Neuronal stem cell (in vitro differentiated cells): ENCODE results near the gene SAMD14.
A peak's percentile ranks its signal among the peaks of the same experiment; 100 is the strongest.

Experiments used
- DNase-seq: peaks from one replicate; pipeline ENCODE4 v3.0.0-alpha.2; 2013; ENCODE audit warnings: low spot score
- H2AFZ ChIP-seq: one replicate; pipeline ENCODE4 v1.6.1; 2013; ENCODE audit warnings: mild to moderate bottlenecking, low read length, inconsistent platforms
- H2AK5ac ChIP-seq: 2 replicates; pipeline ENCODE4 v1.6.1; 2013; ENCODE audit warnings: low read depth, mild to moderate bottlenecking, inconsistent platforms, low read length, moderate library complexity, mixed read lengths
- H2BK120ac ChIP-seq: 2 replicates; pipeline ENCODE4 v1.6.1; 2013; ENCODE audit warnings: low read depth, mild to moderate bottlenecking, inconsistent platforms, low read length, moderate library complexity, mixed read lengths
- H2BK12ac ChIP-seq: one replicate; pipeline ENCODE4 v1.6.1; 2013; ENCODE audit warnings: low read length, inconsistent platforms
- H2BK15ac ChIP-seq: 2 replicates; pipeline ENCODE4 v1.6.1; 2013; ENCODE audit warnings: mild to moderate bottlenecking, low read length, inconsistent platforms, mixed read lengths
- H2BK5ac ChIP-seq: one replicate; pipeline ENCODE4 v1.6.1; 2013; ENCODE audit warnings: inconsistent platforms, mild to moderate bottlenecking, low read length, moderate library complexity
- H3K14ac ChIP-seq: one replicate; pipeline ENCODE4 v1.6.1; 2013; ENCODE audit warnings: low read length, inconsistent platforms
- H3K18ac ChIP-seq: 2 replicates; pipeline ENCODE4 v1.6.1; 2013; ENCODE audit warnings: low read length, inconsistent platforms
- H3K23ac ChIP-seq: 2 replicates; pipeline ENCODE4 v1.6.1; 2013; ENCODE audit warnings: low read depth, mild to moderate bottlenecking, mixed read lengths, low read length, inconsistent platforms; ENCODE audit not compliant: poor library complexity
- H3K27ac ChIP-seq: replicated peaks from 3 replicates; pipeline ENCODE4 v1.5.1; 2013; ENCODE audit warnings: low read length, inconsistent platforms
- H3K27me3 ChIP-seq, 3 experiments: 2 replicates each; pipeline ENCODE4 v1.6.1; 2013; ENCODE audit warnings: low read length in 3 of 3, mild to moderate bottlenecking in 2 of 3, inconsistent platforms in 1 of 3, low read depth in 1 of 3, mixed read lengths in 1 of 3, moderate library complexity in 1 of 3; ENCODE audit not compliant: control insufficient read depth in 3 of 3, insufficient read depth in 3 of 3
- H3K36me3 ChIP-seq, 2 donors: replicated peaks in 1 of 2; 2 replicates each; pipeline ENCODE4 v1.6.1; 2013; ENCODE audit warnings: low read length in 2 of 2; ENCODE audit not compliant: control insufficient read depth in 2 of 2, insufficient read depth in 2 of 2
- H3K4ac ChIP-seq: 2 replicates; pipeline ENCODE4 v1.6.1; 2013; ENCODE audit warnings: inconsistent platforms, mild to moderate bottlenecking, low read length, moderate library complexity
- H3K4me1 ChIP-seq, 2 donors: 1 replicate in 1 of 2; 2 replicates in 1 of 2; pipeline ENCODE4 v1.6.1; 2013; ENCODE audit warnings: low read length in 2 of 2, low read depth in 1 of 2; ENCODE audit not compliant: control insufficient read depth in 2 of 2, insufficient read depth in 1 of 2
- H3K4me2 ChIP-seq: one replicate; pipeline ENCODE4 v1.6.1; 2013; ENCODE audit warnings: mild to moderate bottlenecking, low read length, inconsistent platforms; ENCODE audit not compliant: insufficient read depth, poor library complexity, severe bottlenecking
- H3K4me3 ChIP-seq, 2 donors: 2 replicates each; pipeline ENCODE4 v1.5.1; 2013; ENCODE audit warnings: low read length in 2 of 2, mild to moderate bottlenecking in 2 of 2, inconsistent platforms in 1 of 2, moderate library complexity in 1 of 2
- H3K79me1 ChIP-seq: one replicate; pipeline ENCODE4 v1.6.1; 2013; ENCODE audit warnings: low read depth, mild to moderate bottlenecking, inconsistent platforms, low read length, moderate library complexity
- H3K9ac ChIP-seq: one replicate; pipeline ENCODE4 v1.6.1; 2013; ENCODE audit warnings: mild to moderate bottlenecking, low read depth, low read length, inconsistent platforms; ENCODE audit not compliant: poor library complexity
- H3K9me3 ChIP-seq, 2 donors: replicated peaks in 1 of 2; 2 replicates each; pipeline versions ENCODE3 to v1.6.1; 2013; ENCODE audit warnings: low read length in 2 of 2, mild to moderate bottlenecking in 2 of 2, inconsistent platforms in 1 of 2, low read depth in 1 of 2, mixed read lengths in 1 of 2, moderate library complexity in 1 of 2; ENCODE audit not compliant: control insufficient read depth in 2 of 2, insufficient read depth in 1 of 2
- H4K8ac ChIP-seq: one replicate; pipeline ENCODE4 v1.6.1; 2013; ENCODE audit warnings: low read depth, mild to moderate bottlenecking, inconsistent platforms, low read length, moderate library complexity
- H4K91ac ChIP-seq: one replicate; pipeline ENCODE4 v1.6.1; 2013; ENCODE audit warnings: low read length, low read depth, mild to moderate bottlenecking, inconsistent platforms; ENCODE audit not compliant: poor library complexity
- WGBS, 2 donors: extraction: QIAGEN DNeasy Blood & Tissue Kit; methylation state at CpG; one replicate each; pipeline ENCODE4 v1.1.7; 2013; ENCODE audit warnings: missing lambda C conversion rate in 2 of 2, mixed read lengths in 1 of 2; ENCODE audit not compliant: insufficient read length in 2 of 2, insufficient replicate concordance in 1 of 2; ENCODE audit errors: extremely low coverage in 2 of 2; 5-methylcytosine and 5-hydroxymethylcytosine counted together

The SAMD14 gene

DNA sequence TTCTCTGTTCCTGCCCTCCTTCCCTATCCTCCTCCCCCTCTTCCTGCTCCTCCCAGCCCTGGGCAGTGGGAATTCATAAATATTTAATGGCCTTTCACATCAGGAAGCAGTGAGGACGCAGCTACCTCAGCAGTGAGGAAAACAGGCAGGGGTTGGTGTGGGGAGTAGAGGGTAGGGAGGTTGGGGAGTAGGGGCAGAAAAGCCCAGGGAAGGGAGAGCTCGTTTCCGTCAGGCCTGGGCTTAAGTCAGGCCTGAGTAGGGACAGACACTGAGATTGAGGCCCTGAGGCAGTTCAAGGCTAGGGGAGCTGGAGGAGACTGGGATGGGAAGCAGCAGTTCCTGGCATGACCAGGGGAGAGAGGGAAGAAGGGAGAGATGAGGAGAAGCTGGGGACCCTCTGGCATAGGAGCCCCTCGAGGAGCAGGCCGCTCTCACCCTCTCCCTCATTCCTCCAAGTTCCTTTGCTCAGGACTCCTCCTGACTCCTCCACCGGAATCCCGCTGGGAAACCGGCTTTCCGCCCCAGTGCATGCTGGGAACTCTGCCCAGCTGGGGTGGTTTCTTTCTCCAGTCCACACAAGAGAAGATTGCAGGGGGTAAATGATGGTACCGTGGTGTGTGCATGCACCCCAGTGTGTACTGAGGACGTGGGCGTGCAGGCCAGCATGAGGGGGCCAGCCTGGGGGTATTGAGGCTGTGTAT, 6.2 kb downstream of the SAMD14 start:
- Histone ChIP-seq H3K14ac (peak overlapping the region; percentile 10), H3K9ac (peak overlapping the region; percentile 60), H4K91ac (no peak overlapping the region), H2AK5ac (peak overlapping the region; percentile 86), H3K79me1 (no peaks in the 10 kb centered on the region), H3K18ac (peak overlapping the region; percentile 67), H3K36me3 (peaks cover 8 to 13% of the 10 kb centered on the region in 2 donors), H4K8ac (no peak overlapping the region), H2AFZ (peak overlapping the region; percentile 71), H3K27me3 (no peaks in the 10 kb centered on the region), H3K4ac (no peak overlapping the region), H2BK120ac (no peak overlapping the region), H3K4me3 (peak overlapping the region in 1 of 2 donors; percentile 27), H2BK12ac (no peak overlapping the region), H3K27ac (peak overlapping the region; percentile 47), H3K4me1 (peaks cover 22% of the 10 kb centered on the region in 2 donors), H2BK15ac (peak overlapping the region; percentile 69), H2BK5ac (peak overlapping the region; percentile 40), H3K23ac (peak overlapping the region; percentile 35), H3K4me2 (no peak overlapping the region), H3K9me3 (no peaks in the 10 kb centered on the region)
- DNase-seq: no peak
- no CpG with 5 or more reads among the region's 12 CpGs for WGBS, 2 donors

- WGBS, 2 donors: no CpG with 5 or more reads among the region's 3 CpGs
- peak overlapping the region; percentile 60 for H3K9ac ChIP-seq
- no peak for DNase-seq
- no peaks in the 10 kb centered on the region for H3K27me3 ChIP-seq
- H4K91ac ChIP-seq: no peak overlapping the region
- peaks cover 19 to 22% of the 10 kb centered on the region in 2 donors for H3K4me1 ChIP-seq
- peak overlapping the region; percentile 67 for H3K18ac ChIP-seq
- no peaks in the 10 kb centered on the region for H3K79me1 ChIP-seq
- no peak overlapping the region for H3K14ac ChIP-seq
- peaks cover 8 to 19% of the 10 kb centered on the region in 2 donors for H3K36me3 ChIP-seq
- H4K8ac ChIP-seq: no peak overlapping the region
- peak overlapping the region; percentile 40 for H2BK5ac ChIP-seq
- peak overlapping the region; percentile 86 for H2AK5ac ChIP-seq
- H3K4me3 ChIP-seq: no peak overlapping the region
- no peak overlapping the region for H3K4me2 ChIP-seq
- H3K9me3 ChIP-seq: no peaks in the 10 kb centered on the region
- H3K23ac ChIP-seq: no peak overlapping the region
- H2BK12ac ChIP-seq: no peak overlapping the region
- no peak overlapping the region for H2AFZ ChIP-seq
- H3K4ac ChIP-seq: no peak overlapping the region
- H2BK120ac ChIP-seq: no peak overlapping the region
- no peak overlapping the region for H3K27ac ChIP-seq
- no peak overlapping the region for H2BK15ac ChIP-seq
These were observed 7.0 kb downstream of the SAMD14 start for GRCh38 chr17:50122945-50123344.

- peaks cover 0 to 3% (median 0%) of the 10 kb centered on the region in 3 experiments for H3K27me3 ChIP-seq
- WGBS, 2 donors: no CpG with 5 or more reads among the region's 7 CpGs
- H3K79me1 ChIP-seq: no peaks in the 10 kb centered on the region
These were observed 9.3 kb downstream of the SAMD14 start for GRCh38 chr17:50120475-50121253.

DNA sequence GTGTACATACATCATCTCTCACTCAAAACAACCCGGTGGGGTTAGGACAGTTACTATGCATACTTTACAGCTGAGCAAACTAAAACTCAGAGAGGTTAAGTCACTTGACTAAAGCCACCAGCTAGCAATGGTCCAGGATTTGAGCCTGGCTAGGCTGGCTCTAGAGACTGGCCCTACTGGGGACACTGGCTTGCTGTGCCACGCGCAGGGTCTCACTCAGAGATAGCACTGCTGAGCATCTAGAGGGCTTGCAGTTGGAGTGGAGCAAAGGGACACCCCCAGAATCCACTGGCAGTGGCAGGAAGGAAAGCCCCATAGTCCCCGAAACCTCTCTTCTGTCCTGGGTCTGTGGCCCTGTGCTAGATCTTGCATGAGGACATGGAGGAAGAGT, 11.1 kb downstream of the SAMD14 start:
- Histone ChIP-seq H3K27me3 (peaks cover 0 to 3% (median 0%) of the 10 kb centered on the region in 3 experiments), H4K91ac (no peak overlapping the region), H3K4me1 (peaks cover 12 to 17% of the 10 kb centered on the region in 2 donors), H3K4me3 (no peak overlapping the region), H2AK5ac (no peak overlapping the region), H2AFZ (no peak overlapping the region), H3K14ac (no peak overlapping the region), H3K4ac (no peak overlapping the region), H2BK5ac (no peak overlapping the region), H3K4me2 (no peak overlapping the region), H2BK15ac (no peak overlapping the region), H2BK12ac (no peak overlapping the region), H4K8ac (no peak overlapping the region), H3K79me1 (no peaks in the 10 kb centered on the region), H3K18ac (no peak overlapping the region), H2BK120ac (no peak overlapping the region), H3K27ac (no peak overlapping the region), H3K9ac (no peak overlapping the region), H3K36me3 (peaks cover 6 to 25% of the 10 kb centered on the region in 2 donors), H3K23ac (no peak overlapping the region), H3K9me3 (no peaks in the 10 kb centered on the region)
- no peak for DNase-seq
- no CpG with 5 or more reads among the region's 4 CpGs for WGBS, 2 donors

More at GRCh38 chr17:50120475-50121253, 9.3 kb downstream of the SAMD14 start:
- no peak overlapping the region for H2BK15ac ChIP-seq
- H2AFZ ChIP-seq: no peak overlapping the region
- no peak overlapping the region for H2BK120ac ChIP-seq
- peaks cover 8 to 19% of the 10 kb centered on the region in 2 donors for H3K36me3 ChIP-seq
- no peak overlapping the region for H4K91ac ChIP-seq
- DNase-seq: no peak
- no peaks in the 10 kb centered on the region for H3K9me3 ChIP-seq
- no peak overlapping the region for H3K4me3 ChIP-seq
- no peak overlapping the region for H4K8ac ChIP-seq
- H2AK5ac ChIP-seq: no peak overlapping the region
- no peak overlapping the region for H3K27ac ChIP-seq
- no peak overlapping the region for H3K23ac ChIP-seq
- peaks cover 19 to 20% of the 10 kb centered on the region in 2 donors for H3K4me1 ChIP-seq
- H2BK5ac ChIP-seq: no peak overlapping the region
- H3K14ac ChIP-seq: no peak overlapping the region
- no peak overlapping the region for H3K18ac ChIP-seq
- H2BK12ac ChIP-seq: no peak overlapping the region
- H3K4ac ChIP-seq: no peak overlapping the region
- H3K4me2 ChIP-seq: no peak overlapping the region
- no peak overlapping the region for H3K9ac ChIP-seq
